Esophagus muscularis mucosa (tissue), 4 donors: ENCODE results near the gene DDX56. TPM values are rescaled to one million over a fixed set of nuclear protein-coding genes. Genes with fewer than 3 reads are reported as not detected.

Source experiments
- DNase-seq: peaks from one replicate; pipeline ENCODE4 v3.0.0-alpha.2; 2017; ENCODE audit errors: extremely low spot score
- H3K27ac ChIP-seq, 4 donors: fragments of 200-600 bp; sonication (generic); replicated peaks in 1 of 4; 1 replicate in 3 of 4; 2 replicates in 1 of 4; pipeline ENCODE4 v1.5.1; 2016 to 2019; ENCODE audit warnings: mild to moderate bottlenecking in 1 of 4
- H3K27me3 ChIP-seq, 4 donors: fragments of 200-600 bp; sonication (generic); one replicate each; pipeline versions ENCODE4 v1.5.1 to v1.6.0; 2016 to 2019
- H3K36me3 ChIP-seq, 4 donors: fragments of 200-600 bp; sonication (generic); one replicate each; pipeline ENCODE4 v1.5.1; 2016 to 2019
- H3K4me1 ChIP-seq, 4 donors: fragments of 200-600 bp; sonication (generic); one replicate each; pipeline ENCODE4 v1.5.1; 2016 to 2019
- H3K4me3 ChIP-seq, 4 donors: fragments of 200-600 bp; sonication (generic); 1 replicate in 2 of 4; 2 replicates in 2 of 4; pipeline ENCODE4 v1.5.1; 2016 to 2019; ENCODE audit warnings: mild to moderate bottlenecking in 4 of 4, moderate library complexity in 1 of 4
- H3K9me3 ChIP-seq, 4 donors: fragments of 200-600 bp; sonication (generic); 1 replicate in 3 of 4; 2 replicates in 1 of 4; pipeline ENCODE4 v1.5.1; 2016 to 2019
- CTCF ChIP-seq, 3 experiments: fragments of 200-600 bp in 2 of 3; fragments of 450-650 bp in 1 of 3; sonication (generic) in 2 of 3; IDR thresholded peaks; one replicate each; pipeline ENCODE4 v1.5.1; 2017 to 2019; ENCODE audit warnings: antibody characterized with exemption in 3 of 3, mild to moderate bottlenecking in 2 of 3, moderate library complexity in 1 of 3
- EP300 ChIP-seq: sonication (generic); formaldehyde crosslinking; IDR thresholded peaks from one replicate; pipeline ENCODE4 v1.6.1; 2017; ENCODE audit warnings: antibody characterized with exemption
- POLR2A ChIP-seq: fragments of 450-650 bp; IDR thresholded peaks from one replicate; pipeline ENCODE4 v1.6.1; 2017; ENCODE audit warnings: antibody characterized with exemption, moderate library complexity, mild to moderate bottlenecking, low read depth
- POLR2AphosphoS5 ChIP-seq, 2 donors: sonication (generic); formaldehyde crosslinking; IDR thresholded peaks; one replicate each; pipeline ENCODE4 v1.6.1; 2017; ENCODE audit warnings: antibody characterized with exemption in 2 of 2
- WGBS: methylation state at CpG from one replicate; pipeline ENCODE4 v1.1.5; 2018; 5-methylcytosine and 5-hydroxymethylcytosine counted together
- intact Hi-C: fragments of 100-400 bp; cut with DNase I; formaldehyde crosslinking; loops from one replicate; pipeline ENCODE4 v1.15.1; 2023
- total RNA-seq, 4 donors: library from RNA; depleted of rRNA; stranded (reverse); fragments of >200 nt; gene quantifications; one replicate each; pipeline versions ENCODE4 v1.1.0 to v1.2.1, GENCODE V29; 2016

The DDX56 gene
- total RNA-seq, 4 donors from 2014 or later = 35.3 to 54.2 (median 49.4) TPM

- Histone ChIP-seq H3K36me3 (no peaks in the 10 kb centered on the region), H3K4me1 (peaks cover 0 to 3% (median 0%) of the 10 kb centered on the region in 4 donors), H3K9me3 (no peaks in the 10 kb centered on the region), H3K27ac (no peak overlapping the region), H3K27me3 (no peaks in the 10 kb centered on the region), H3K4me3 (no peak overlapping the region)
- intact Hi-C loops = no loop called here
- DNase-seq = no peak
- no peak for TF ChIP-seq CTCF (IDR thresholded peaks at IDR 0.05)
- WGBS = 33% methylated on average over 6 of the region's 6 CpGs
These were observed 26.0 kb downstream of the DDX56 start for GRCh38 chr7:44547536-44548231.

- Histone ChIP-seq H3K9me3 (no peaks in the 10 kb centered on the region), H3K4me3 (no peak overlapping the region), H3K4me1 (peaks cover 0 to 3% (median 0%) of the 10 kb centered on the region in 4 donors), H3K27ac (no peak overlapping the region), H3K36me3 (no peaks in the 10 kb centered on the region), H3K27me3 (no peaks in the 10 kb centered on the region)
- no peak for TF ChIP-seq CTCF (IDR thresholded peaks at IDR 0.05)
- TF ChIP-seq POLR2A = no peak
- TF ChIP-seq POLR2AphosphoS5 (IDR thresholded peaks at IDR 0.05) = no peak
- TF ChIP-seq EP300 = no peak
- WGBS = 93% methylated on average over 6 of the region's 6 CpGs
- intact Hi-C loops = no loop called here
- no peak for DNase-seq
These were observed 31.7 kb downstream of the DDX56 start for GRCh38 chr7:44541876-44542610.

GRCh38 chr7:44541028-44541869 is 32.5 kb downstream of the DDX56 start, which contains the start of gene NPC1L1:
Gene NPC1L1, minus strand, starts transcription at chr7:44541330. Its CDS starts 71 bp downstream, at chr7:44541259.
- H3K4me1 ChIP-seq = peaks cover 0 to 3% (median 0%) of the 10 kb centered on the region in 4 donors
- no peak within 1 kb of the TSS for H3K4me3 ChIP-seq
- no peak within 1 kb of the TSS for H3K27ac ChIP-seq
- intact Hi-C loops = no loop called here
- no peaks in the 10 kb centered on the region for H3K27me3 ChIP-seq
- WGBS = 88% methylated on average over 7 of the region's 20 CpGs
- no peaks in the 10 kb centered on the region for H3K9me3 ChIP-seq
- TF ChIP-seq EP300 (no peak), CTCF (IDR thresholded peaks at IDR 0.05) (no peak), POLR2AphosphoS5 (IDR thresholded peaks at IDR 0.05) (no peak), POLR2A (no peak)
- H3K36me3 ChIP-seq = no peaks in the 10 kb centered on the region
- no peak for DNase-seq

GRCh38 chr7:44540592-44541027 is 33.1 kb downstream of the DDX56 start:
- no peak overlapping the region for H3K27ac ChIP-seq
- no peak for DNase-seq
- H3K36me3 ChIP-seq = no peaks in the 10 kb centered on the region
- peaks cover 0 to 3% (median 0%) of the 10 kb centered on the region in 4 donors for H3K4me1 ChIP-seq
- 92% methylated on average over 4 of the region's 5 CpGs for WGBS
- intact Hi-C loops = no loop called here
- TF ChIP-seq POLR2A (no peak), CTCF (IDR thresholded peaks at IDR 0.05) (no peak), EP300 (no peak), POLR2AphosphoS5 (IDR thresholded peaks at IDR 0.05) (no peak)
- no peaks in the 10 kb centered on the region for H3K27me3 ChIP-seq
- no peaks in the 10 kb centered on the region for H3K9me3 ChIP-seq
- no peak overlapping the region for H3K4me3 ChIP-seq
